Keratinocyte (primary cell): ENCODE results near the gene RPL31.

ENCODE experiments used
- EZH2 ChIP-seq: IDR thresholded peaks from one replicate; pipeline ENCODE4 v1.6.1; 2012; ENCODE audit warnings: inconsistent platforms, mild to moderate bottlenecking, low read length, moderate library complexity
- TF ChIP-seq, protein P1 (sequence below), 3 experiments: IDR thresholded peaks in 1 of 3; conservative IDR thresholded peaks in 1 of 3; optimal IDR thresholded peaks in 1 of 3; 2 replicates in 2 of 3; 3 replicates in 1 of 3; pipeline versions ENCODE3 to v1.5.1; 2011; ENCODE audit warnings: low read length in 3 of 3, mild to moderate bottlenecking in 3 of 3, moderate library complexity in 2 of 3, control low read depth in 1 of 3, inconsistent platforms in 1 of 3; ENCODE audit not compliant: insufficient read depth in 2 of 3; ENCODE audit errors: extremely low read depth in 1 of 3

DNA sequence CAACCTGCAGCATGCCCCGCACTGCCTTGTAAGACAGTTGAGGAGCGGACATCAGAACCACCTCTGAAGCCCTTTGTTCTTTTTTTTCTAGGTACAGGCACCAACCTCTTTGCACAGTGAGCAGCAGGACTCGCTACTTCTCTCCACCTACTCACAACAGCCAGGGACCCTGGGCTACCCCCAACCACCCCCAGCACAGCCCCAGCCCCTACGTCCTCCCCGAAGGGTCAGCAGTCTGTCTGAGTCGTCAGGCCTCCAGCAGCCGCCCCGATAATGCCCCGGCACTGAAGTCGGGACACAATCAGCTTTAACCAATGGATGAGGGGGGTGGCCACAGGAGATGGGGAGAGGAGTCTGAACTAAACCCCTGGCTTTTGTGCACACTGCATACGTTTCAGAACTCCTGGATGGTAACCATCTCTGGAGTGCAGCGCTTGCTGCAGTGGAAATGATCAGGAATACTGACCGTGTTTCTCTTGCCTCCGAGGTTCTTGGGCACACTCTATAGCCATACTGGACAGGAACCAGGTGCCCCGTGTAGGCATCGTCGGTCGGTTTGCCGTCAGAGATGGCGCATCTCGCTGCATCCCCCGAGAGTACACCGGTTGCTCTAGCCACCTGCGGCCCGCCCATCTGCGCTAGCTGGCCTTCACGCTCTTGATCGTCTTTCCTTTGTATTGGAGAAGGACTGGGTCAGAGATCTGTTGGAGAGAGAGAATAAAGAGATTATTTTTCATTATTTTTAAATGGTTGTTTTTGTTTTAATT, 6.6 kb upstream of the RPL31 start:
- no peak for TF ChIP-seq EZH2
- TF ChIP-seq, protein P1, sequence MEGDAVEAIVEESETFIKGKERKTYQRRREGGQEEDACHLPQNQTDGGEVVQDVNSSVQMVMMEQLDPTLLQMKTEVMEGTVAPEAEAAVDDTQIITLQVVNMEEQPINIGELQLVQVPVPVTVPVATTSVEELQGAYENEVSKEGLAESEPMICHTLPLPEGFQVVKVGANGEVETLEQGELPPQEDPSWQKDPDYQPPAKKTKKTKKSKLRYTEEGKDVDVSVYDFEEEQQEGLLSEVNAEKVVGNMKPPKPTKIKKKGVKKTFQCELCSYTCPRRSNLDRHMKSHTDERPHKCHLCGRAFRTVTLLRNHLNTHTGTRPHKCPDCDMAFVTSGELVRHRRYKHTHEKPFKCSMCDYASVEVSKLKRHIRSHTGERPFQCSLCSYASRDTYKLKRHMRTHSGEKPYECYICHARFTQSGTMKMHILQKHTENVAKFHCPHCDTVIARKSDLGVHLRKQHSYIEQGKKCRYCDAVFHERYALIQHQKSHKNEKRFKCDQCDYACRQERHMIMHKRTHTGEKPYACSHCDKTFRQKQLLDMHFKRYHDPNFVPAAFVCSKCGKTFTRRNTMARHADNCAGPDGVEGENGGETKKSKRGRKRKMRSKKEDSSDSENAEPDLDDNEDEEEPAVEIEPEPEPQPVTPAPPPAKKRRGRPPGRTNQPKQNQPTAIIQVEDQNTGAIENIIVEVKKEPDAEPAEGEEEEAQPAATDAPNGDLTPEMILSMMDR (optimal IDR thresholded peaks at IDR 0.05 in 1 of 3, IDR thresholded peaks at IDR 0.05 in 1 of 3, conservative IDR thresholded peaks at IDR 0.05 in 1 of 3; ENCODE audit: extremely low read depth in 1 of 3, insufficient read depth in 2 of 3, low read length in 3 of 3), result no peak
